ENCODE measurements around the gene GALM.
A peak's percentile ranks its signal among the peaks of the same experiment; 100 is the strongest.
"Not testable (repeated sequence)": the region's sequence is repeated elsewhere in the genome, so short reads cannot be mapped to it uniquely, and the experiment has no call there.

GALM gene

GRCh38 chr2:38713338-38713737, 47.4 kb downstream of the GALM start:
- FAIRE-seq, result no peak

- FAIRE-seq, result not testable (repeated sequence)
These were observed 49.0 kb downstream of the GALM start for GRCh38 chr2:38714941-38715340.

GRCh38 chr2:38716185-38716584, 50.3 kb downstream of the GALM start:
- FAIRE-seq, result no peak

- no peak for FAIRE-seq
These were observed 52.7 kb downstream of the GALM start for GRCh38 chr2:38718601-38719000.

GRCh38 chr2:38719706-38720105, 53.8 kb downstream of the GALM start:
- FAIRE-seq, result no peak

GRCh38 chr2:38720613-38721241, 54.8 kb downstream of the GALM start:
- FAIRE-seq, result no peak

- no peak for FAIRE-seq
These were observed 56.6 kb downstream of the GALM start for GRCh38 chr2:38722271-38723061.

- FAIRE-seq, result no peak
These were observed 57.3 kb downstream of the GALM start for GRCh38 chr2:38723173-38723572.

GRCh38 chr2:38727661-38728060, 61.7 kb downstream of the GALM start:
- FAIRE-seq, result no peak

GRCh38 chr2:38728694-38729093, 62.8 kb downstream of the GALM start:
- no peak for FAIRE-seq

- no peak for FAIRE-seq
These were observed 65.2 kb downstream of the GALM start for GRCh38 chr2:38731090-38731489.

- no peak for FAIRE-seq
These were observed 65.8 kb downstream of the GALM start for GRCh38 chr2:38731684-38732221.

GRCh38 chr2:38733300-38733971, 67.5 kb downstream of the GALM start:
- no peak for FAIRE-seq

GRCh38 chr2:38734299-38735058, 68.6 kb downstream of the GALM start:
- no peak for FAIRE-seq

- FAIRE-seq, result no peak
These were observed 70.0 kb downstream of the GALM start for GRCh38 chr2:38735999-38736320.

GRCh38 chr2:38737000-38737698, 71.2 kb downstream of the GALM start:
- not testable (repeated sequence) for FAIRE-seq

- no peak for FAIRE-seq
These were observed 72.0 kb downstream of the GALM start for GRCh38 chr2:38737925-38738324.

GRCh38 chr2:38739524-38739923, 73.6 kb downstream of the GALM start:
- FAIRE-seq, result no peak

- peak; percentile 89 for FAIRE-seq
These were observed 75.2 kb downstream of the GALM start for GRCh38 chr2:38740851-38741731.

- no peak for FAIRE-seq
These were observed 77.1 kb downstream of the GALM start for GRCh38 chr2:38742797-38743559.

All from A204.1 (cell line).